Psoas muscle (tissue), 8 donors: ENCODE results near the gene ACSS2. TPM values are rescaled to one million over a fixed set of nuclear protein-coding genes. Genes with fewer than 3 reads are reported as not detected.
A peak's percentile ranks its signal among the peaks of the same experiment; 100 is the strongest.

Experiments used
- ATAC-seq, 4 donors: fragments of 200-7000 bp; cut with Tn5 transposase; one replicate each; pipeline ENCODE4 v1.9.1; 2020; ENCODE audit warnings: moderate library complexity in 3 of 4, mild to moderate bottlenecking in 2 of 4
- DNase-seq, 2 donors: peaks; one replicate each; pipeline ENCODE4 v3.0.0-alpha.2; 2020
- H3K27ac ChIP-seq: fragments of 200-600 bp; one replicate; pipeline ENCODE4 v1.8.0; 2022
- H3K27me3 ChIP-seq, 3 donors: fragments of 200-600 bp in 1 of 3; one replicate each; pipeline versions ENCODE4 v1.6.1 to v1.8.0; 2013 to 2022; ENCODE audit warnings: low read length in 2 of 3, mild to moderate bottlenecking in 2 of 3, moderate library complexity in 1 of 3; ENCODE audit not compliant: insufficient read depth in 3 of 3
- H3K36me3 ChIP-seq, 2 donors: fragments of 200-600 bp in 1 of 2; one replicate each; pipeline versions ENCODE4 v1.6.1 to v1.8.0; 2013 to 2022; ENCODE audit warnings: low read depth in 1 of 2, mild to moderate bottlenecking in 1 of 2, moderate library complexity in 1 of 2; ENCODE audit not compliant: insufficient read depth in 1 of 2
- H3K4me1 ChIP-seq: fragments of 200-600 bp; one replicate; pipeline ENCODE4 v1.8.0; 2022
- H3K4me3 ChIP-seq: fragments of 200-600 bp; one replicate; pipeline ENCODE4 v1.8.0; 2022; ENCODE audit warnings: mild to moderate bottlenecking
- H3K9me3 ChIP-seq: fragments of 200-600 bp; one replicate; pipeline ENCODE4 v1.8.0; 2022
- WGBS, 3 donors: extraction: QIAGEN DNeasy Blood & Tissue Kit; methylation state at CpG; one replicate each; pipeline versions ENCODE4 v1.1.6 to v1.1.7; 2013; 5-methylcytosine and 5-hydroxymethylcytosine counted together
- intact Hi-C, 2 donors: fragments of 100-400 bp; cut with DNase I; formaldehyde crosslinking; loops; one replicate each; pipeline versions ENCODE4 v1.11.0 to v1.14.2; 2022
- polyA plus RNA-seq, 3 donors: library from polyadenylated mRNA; stranded (reverse); fragments of 200-250 nt; gene quantifications; one replicate each; pipeline ENCODE4 v1.2.3, GENCODE V29; 2013
- total RNA-seq, 4 donors: library from RNA; stranded (reverse); fragmentation: NEBNext Ultra II Directional in 2 of 4; extraction: Animal tissue kit (Norgen Biotek cat#: 25700) in 2 of 4; gene quantifications; one replicate each; pipeline versions ENCODE4 v1.2.1 to v1.2.4, GENCODE V29; 2021 to 2023
- TF ChIP-seq, protein P1 (sequence below): fragments of 200-600 bp; IDR thresholded peaks from one replicate; pipeline ENCODE4 v1.8.0; 2022; ENCODE audit warnings: antibody characterized with exemption
- donor health status: healthy with polysubstance abuse.
- donor health status: DM: no; HTN: no; CAD: no; lungs with moderate emphysema.
- donor health status: Bipolar disorder and iron deficiency.
- donor health status: healthy.
- donor health status: DM: yes; HTN: yes; CAD: no.
- donor health status: DM: no; HTN: no; CAD: no.
- donor health status: DM: no; HTN: no; CAD: no.
- donor health status: DM: yes; HTN: yes; CAD: no.

ACSS2 gene
- total and polyA plus RNA-seq, 7 donors: 15.9 to 161 (median 106) TPM

GRCh38 chr20:34915131-34915530 is 38.7 kb downstream of the ACSS2 start:
- Histone ChIP-seq H3K4me1 (peaks cover 25% of the 10 kb centered on the region), H3K9me3 (no peaks in the 10 kb centered on the region), H3K27ac (peak overlapping the region; percentile 67), H3K4me3 (no peak overlapping the region), H3K27me3 (no peaks in the 10 kb centered on the region), H3K36me3 (peaks cover 1 to 46% of the 10 kb centered on the region in 2 donors)
- 29 to 57% (median 34%) methylated on average over 4 of the region's 4 CpGs for WGBS, 3 donors
- DNase-seq: no peak
- peak in 3 of 4 donors; percentile 23 to 42 (median 34) for ATAC-seq
- TF ChIP-seq, protein P1, sequence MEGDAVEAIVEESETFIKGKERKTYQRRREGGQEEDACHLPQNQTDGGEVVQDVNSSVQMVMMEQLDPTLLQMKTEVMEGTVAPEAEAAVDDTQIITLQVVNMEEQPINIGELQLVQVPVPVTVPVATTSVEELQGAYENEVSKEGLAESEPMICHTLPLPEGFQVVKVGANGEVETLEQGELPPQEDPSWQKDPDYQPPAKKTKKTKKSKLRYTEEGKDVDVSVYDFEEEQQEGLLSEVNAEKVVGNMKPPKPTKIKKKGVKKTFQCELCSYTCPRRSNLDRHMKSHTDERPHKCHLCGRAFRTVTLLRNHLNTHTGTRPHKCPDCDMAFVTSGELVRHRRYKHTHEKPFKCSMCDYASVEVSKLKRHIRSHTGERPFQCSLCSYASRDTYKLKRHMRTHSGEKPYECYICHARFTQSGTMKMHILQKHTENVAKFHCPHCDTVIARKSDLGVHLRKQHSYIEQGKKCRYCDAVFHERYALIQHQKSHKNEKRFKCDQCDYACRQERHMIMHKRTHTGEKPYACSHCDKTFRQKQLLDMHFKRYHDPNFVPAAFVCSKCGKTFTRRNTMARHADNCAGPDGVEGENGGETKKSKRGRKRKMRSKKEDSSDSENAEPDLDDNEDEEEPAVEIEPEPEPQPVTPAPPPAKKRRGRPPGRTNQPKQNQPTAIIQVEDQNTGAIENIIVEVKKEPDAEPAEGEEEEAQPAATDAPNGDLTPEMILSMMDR: no peak
- intact Hi-C loops: no loop called here

DNA sequence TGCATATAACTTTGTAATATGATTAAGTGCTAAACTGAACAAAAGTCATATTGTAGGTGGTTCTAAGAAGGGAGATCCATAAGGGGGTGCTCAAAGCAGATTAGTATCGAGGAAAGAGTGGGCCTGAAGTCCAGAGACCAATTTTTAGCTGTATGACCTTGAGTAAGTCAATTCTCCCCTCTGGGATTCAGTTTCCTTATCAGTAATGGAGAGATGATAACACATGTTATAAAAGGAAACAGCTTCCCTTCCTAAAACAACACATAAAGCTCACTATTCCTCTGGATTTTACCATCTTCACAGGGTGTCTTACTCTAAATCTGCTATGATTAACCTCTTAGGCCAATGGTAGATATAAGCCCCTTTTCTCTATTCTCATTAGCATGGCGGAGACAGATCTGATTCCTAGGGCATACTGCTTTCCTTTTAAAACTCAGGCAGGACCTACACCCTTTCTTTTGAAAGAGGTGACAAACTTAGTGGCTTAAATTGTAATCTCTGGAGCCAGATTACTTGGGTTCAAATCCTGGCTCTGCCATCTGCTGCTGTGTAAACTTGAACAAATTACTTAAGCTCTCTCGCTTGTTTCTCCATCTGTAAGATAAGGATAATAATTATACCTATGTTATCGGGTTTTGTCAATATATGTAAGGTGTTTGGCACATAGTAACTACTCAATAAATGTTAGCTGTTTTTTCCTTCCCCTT is 39.5 kb downstream of the ACSS2 start:
- Histone ChIP-seq H3K4me3 (no peak overlapping the region), H3K27ac (peak overlapping the region; percentile 67), H3K9me3 (no peaks in the 10 kb centered on the region), H3K36me3 (peaks cover 4 to 51% of the 10 kb centered on the region in 2 donors), H3K27me3 (no peaks in the 10 kb centered on the region), H3K4me1 (peaks cover 25% of the 10 kb centered on the region)
- TF ChIP-seq, protein P1: no peak
- intact Hi-C loops: no loop called here
- DNase-seq (no peak), ATAC-seq (no peak)
- WGBS, 3 donors: 80 to 83% (median 82%) methylated on average over 4 of the region's 4 CpGs

- TF ChIP-seq, protein P1: no peak
- intact Hi-C loops: no loop called here
- Histone ChIP-seq H3K9me3 (no peaks in the 10 kb centered on the region), H3K27me3 (no peaks in the 10 kb centered on the region), H3K4me3 (no peak overlapping the region), H3K36me3 (peaks cover 4 to 61% of the 10 kb centered on the region in 2 donors), H3K4me1 (peaks cover 33% of the 10 kb centered on the region), H3K27ac (peak overlapping the region; percentile 9)
- WGBS, 3 donors: 43 to 59% (median 44%) methylated on average over 2 of the region's 2 CpGs
- DNase-seq (no peak), ATAC-seq (no peak)
These were observed 40.5 kb downstream of the ACSS2 start for GRCh38 chr20:34916774-34917354.

- Histone ChIP-seq H3K36me3 (peaks cover 4 to 63% of the 10 kb centered on the region in 2 donors), H3K4me3 (no peak overlapping the region), H3K4me1 (peaks cover 36% of the 10 kb centered on the region), H3K9me3 (no peaks in the 10 kb centered on the region), H3K27me3 (no peaks in the 10 kb centered on the region), H3K27ac (peak overlapping the region; percentile 11)
- TF ChIP-seq, protein P1: no peak
- intact Hi-C loops: no loop called here
- ATAC-seq (no peak), DNase-seq (no peak)
These were observed 43.6 kb downstream of the ACSS2 start for GRCh38 chr20:34920055-34920454.
